GM18873 (cell line): Measurements from ENCODE around the gene ZFHX2.

Source experiments
- ATAC-seq: cut with Tn5 transposase; IDR thresholded peaks from one replicate; pipeline ENCODE4 v1.9.1; 2021; ENCODE audit warnings: mild to moderate bottlenecking, moderate library complexity, moderate number of reproducible peaks; ENCODE audit not compliant: unreplicated experiment, low FRiP score

Gene ZFHX2

DNA sequence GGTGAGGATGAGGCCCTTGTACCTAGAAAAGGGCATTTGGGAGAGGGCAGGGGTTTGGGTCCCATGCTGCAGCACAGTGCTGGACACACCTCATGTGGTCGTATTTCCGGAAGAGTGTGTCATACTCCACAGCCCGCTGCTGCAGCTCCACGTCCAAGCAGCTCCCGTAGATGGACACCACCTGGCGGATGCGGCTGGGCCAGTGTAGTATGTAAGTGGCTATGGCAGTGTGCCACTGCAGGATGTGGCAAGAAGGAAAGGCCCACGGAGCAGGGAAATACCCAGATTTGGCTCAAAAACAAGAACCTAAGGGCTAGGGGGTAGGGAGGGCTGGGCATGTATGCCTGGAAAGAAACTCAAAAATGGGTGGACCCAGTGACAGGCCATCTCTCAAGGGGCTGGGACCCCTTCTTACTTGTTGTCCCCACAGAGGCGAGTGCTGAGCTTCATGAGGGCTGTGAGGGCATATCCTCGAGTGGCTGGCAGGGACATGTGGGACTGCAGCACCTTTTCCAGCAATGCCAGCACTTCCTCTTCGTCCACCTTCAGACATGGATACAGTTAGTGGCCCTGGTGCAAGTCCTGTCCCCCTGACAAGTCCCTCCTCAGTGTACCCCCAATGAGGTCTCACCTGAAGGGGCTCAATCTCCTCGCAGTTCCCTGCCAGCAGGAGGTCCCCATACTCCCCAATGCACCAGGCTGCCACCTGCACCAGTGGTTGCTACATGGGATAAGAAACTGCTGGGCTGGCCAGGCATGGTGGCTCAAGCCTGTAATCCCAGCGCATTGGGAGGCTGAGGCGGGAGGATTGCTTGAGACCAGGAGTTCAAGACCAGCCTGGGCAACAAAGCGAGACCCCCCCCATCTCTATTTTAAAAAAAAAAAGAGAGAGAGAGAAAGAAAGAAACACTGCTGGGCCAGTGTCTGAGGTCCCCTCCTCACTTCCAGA lies 10.6 kb upstream of the ZFHX2 start:
- no peak for ATAC-seq

DNA sequence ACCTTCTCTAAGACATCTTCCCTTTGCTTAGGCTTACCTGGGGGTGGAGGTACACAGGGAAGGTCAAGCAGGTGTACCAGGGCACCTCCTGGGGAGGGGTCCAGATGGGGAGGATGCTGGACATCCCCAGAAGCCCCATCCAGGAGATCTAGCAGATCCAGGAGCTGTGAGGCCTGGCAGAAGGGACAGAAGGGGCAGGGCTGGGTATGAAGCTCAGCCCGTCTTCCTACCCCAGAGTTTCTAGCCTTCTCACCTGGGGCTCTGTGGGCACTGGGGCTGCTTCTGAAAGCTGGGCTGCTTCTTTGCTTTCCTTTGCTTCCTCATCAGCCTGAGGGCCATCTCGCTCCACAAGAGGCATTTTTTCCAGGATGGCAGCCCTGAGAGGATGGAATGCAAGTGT lies 9.7 kb upstream of the ZFHX2 start:
- ATAC-seq: no peak

- no peak for ATAC-seq
Measured at GRCh38 chr14:23559926-23560520, 8.5 kb upstream of the ZFHX2 start.

DNA sequence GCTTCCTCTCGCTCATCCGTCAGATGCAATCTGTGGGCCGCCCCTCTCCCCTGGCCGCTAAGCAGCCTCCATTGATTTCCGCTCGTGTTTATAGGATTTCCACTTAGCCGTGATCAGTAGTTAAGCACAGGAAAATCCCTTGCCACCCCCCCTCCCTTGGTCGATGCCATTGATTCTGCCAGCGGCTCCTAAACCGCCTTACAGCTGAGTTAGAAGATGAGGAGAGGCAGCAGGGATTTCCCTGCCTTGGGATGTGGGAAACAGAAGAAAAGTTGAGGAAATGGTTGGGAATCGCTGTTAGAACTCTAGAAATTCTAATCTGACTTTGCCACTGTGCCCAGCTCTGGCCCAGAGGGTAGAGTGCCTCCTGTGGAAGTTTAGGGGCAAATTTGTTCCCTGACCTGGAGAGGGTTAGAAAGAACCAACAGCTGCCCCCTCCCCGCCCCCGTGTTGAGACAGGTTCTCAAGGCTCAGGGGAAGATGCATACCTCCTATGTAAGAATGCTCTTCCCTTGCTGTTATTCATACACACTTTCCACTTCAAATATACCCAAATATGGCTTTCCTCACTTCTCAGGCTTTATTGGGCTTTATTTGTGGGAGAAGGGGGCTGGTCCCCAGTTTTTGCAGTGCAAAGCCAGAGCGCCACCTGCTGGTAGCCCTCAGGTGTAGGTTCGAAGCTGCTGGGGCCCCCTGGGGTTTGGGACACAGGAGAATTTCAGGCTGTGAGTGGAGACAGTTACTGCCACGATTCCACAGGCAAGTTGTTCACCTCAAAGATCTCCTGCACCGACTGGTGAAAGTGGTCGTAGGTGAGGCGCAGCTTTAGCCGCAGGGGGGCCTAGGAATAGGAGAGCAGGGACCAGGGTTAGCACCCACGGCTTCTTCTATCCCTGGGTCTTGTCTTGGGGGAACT lies 7.7 kb upstream of the ZFHX2 start:
- no peak for ATAC-seq

DNA sequence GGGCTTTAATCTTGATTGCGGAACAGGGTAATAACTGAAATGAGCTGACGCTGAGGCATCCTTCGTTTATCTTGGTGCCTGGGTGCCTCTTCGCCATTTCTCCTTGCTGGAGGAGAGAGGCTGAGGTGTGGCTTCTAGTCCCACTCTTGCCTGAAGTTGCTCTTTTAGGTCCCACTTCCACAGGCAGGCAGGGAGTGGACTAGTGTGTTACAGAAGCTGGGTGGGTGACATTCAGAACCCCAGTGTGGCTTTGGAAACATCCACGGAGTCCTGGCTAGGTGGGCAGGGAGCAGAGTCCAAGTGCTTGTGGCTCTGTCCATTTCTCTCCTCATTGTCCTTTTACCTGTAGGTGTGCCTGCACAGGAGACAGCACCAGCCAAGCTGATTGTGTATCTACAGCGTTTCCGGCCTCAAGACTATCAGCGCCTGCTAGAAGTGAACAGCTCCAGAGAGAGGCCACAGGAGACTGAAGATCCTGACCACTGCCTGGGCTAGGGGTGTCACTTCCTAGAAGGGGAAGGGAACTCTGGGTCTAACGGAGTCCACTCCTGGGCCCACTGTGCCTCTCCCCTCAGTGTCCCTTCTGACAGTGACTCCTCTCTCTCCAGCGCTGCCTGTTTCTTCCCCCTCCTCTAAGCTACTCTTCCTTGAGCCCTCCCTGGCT lies 6.9 kb upstream of the ZFHX2 start:
- ATAC-seq: no peak

GRCh38 chr14:23557946-23558345 lies 6.4 kb upstream of the ZFHX2 start:
- no peak for ATAC-seq

GRCh38 chr14:23557521-23557920 lies 6.0 kb upstream of the ZFHX2 start:
- no peak for ATAC-seq

GRCh38 chr14:23556700-23557440 lies 5.3 kb upstream of the ZFHX2 start:
- ATAC-seq: no peak

DNA sequence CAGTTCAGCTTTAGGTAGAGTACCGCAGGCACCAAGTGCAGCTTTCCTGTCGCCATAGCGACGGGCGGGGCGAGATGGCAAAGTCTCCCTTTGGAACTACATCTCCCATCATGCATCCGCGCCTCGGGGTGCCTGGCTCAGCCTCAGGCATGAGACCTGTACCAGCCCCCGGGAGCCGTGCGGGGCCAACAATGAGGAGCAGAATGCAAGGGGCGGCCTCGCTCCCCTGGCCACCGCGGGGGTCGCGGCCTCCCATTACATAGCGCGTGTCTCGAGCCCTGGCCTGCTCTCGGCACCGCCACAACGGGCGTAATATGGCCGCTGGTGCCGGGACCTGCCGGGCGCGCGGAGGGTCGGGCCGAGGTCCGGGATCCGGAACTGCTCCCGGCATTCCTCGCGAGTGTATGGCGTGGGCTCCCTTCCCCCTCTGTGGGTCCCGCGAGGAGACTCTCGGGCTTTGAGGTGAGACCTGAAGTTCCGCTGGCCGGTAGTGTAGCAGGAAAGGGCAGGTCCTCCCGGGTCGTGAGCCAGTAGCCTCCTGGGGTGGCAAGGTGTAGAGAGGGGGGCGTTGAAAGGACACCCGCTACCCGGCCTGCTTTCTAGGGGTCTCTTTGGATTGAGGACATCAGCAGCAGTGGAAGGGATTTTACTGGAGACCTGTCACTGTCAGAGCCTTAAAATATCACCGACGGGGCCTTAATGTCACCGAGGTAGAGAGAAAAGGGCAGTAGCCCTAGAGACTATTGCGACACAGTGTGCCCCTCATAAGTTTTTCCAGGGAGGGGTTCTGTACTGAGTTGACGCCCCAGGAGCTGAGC lies 4.5 kb upstream of the ZFHX2 start, which contains the start of gene THTPA:
THTPA (plus strand) TSS at position 390 of the 818 bp plus-strand sequence. CDS start 487 bp downstream, outside the sequence.
- peak; percentile 87 for ATAC-seq

GRCh38 chr14:23555533-23555881 lies 3.9 kb upstream of the ZFHX2 start:
- ATAC-seq: no peak

- ATAC-seq: no peak
Measured at GRCh38 chr14:23550812-23551265, 726 bp downstream of the ZFHX2 start.

DNA sequence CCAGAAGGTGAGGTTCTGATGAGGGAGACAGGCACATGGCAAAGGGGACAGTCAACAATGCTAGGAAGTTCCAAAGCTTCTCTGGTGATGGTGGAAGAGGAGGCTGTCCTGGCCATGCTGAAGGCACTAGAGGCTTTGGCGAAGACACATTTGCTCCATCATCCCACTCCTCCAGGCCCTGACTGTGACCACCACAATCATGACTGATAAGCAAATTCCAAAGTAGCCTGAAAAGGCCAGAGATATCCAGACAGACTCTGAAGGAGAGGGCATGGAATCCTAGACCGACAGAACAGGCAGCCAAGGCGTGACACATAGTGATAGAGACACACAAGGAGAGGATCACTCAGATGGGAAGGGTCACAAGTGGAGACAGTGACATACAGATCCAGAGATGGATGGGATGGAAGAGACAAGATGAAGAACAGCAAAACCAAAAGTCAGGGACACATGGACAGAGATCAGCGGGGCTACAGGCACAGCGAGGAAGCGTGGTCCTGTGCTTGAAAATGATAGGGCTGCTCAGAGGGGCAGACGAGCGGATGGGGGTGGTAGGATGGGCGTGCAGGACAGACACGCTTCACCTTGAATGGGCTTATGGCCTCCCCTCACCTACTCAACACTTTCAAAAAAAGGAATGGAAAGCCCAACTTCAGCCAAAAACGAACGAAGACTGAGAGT lies 1.3 kb downstream of the ZFHX2 start:
- ATAC-seq: no peak

- no peak for ATAC-seq
Measured at GRCh38 chr14:23548351-23549318, 2.9 kb downstream of the ZFHX2 start.

DNA sequence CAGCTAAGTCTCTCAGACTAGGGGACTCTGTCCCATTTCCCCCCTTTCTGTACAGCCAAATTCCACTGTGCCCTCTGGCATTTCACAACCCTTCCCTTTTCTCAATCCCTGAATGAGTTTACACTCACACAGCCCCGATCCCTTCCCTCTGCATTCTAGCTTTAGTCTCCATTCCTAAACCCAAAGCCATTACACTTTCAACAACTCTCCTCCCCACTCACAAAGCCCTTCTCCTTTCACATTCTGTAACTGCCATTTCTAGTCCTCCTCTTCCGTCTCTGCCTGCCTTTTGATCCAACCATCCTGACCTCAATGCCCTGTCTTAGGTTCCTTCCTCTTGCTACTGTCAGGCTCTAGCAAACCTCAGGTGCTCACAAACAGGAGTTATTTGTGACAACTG lies 3.6 kb downstream of the ZFHX2 start:
- no peak for ATAC-seq

- ATAC-seq: no peak
Measured at GRCh38 chr14:23546450-23547035, 5.0 kb downstream of the ZFHX2 start.

- ATAC-seq: no peak
Measured at GRCh38 chr14:23545740-23546365, 5.7 kb downstream of the ZFHX2 start.
